HG03095 (cell line): ENCODE results near the gene GCM1.

ENCODE experiments used
- ATAC-seq: cut with Tn5 transposase; IDR thresholded peaks from one replicate; pipeline ENCODE4 v1.9.1; 2021; ENCODE audit warnings: moderate library complexity; ENCODE audit not compliant: unreplicated experiment

The GCM1 gene

DNA sequence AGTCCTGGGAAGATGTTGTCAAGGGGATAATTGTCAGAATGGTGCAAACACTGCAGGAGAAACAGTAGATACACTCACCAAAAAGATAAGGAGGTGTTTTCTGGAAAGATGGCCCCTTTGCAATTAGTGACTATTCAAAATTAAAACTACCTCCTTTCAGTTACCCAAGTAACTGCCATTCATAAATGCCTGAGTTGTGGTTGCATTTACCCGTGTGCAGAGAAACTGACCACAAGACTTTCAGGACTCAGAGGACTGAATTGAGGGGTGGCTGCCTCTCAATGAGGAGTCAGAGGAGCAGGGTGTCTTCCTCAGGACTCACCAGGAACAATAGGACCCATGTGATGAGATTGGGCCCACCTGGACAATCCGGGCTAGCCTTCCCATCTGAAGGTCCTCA, 39.0 kb downstream of the GCM1 start:
- peak; percentile 68 for ATAC-seq

DNA sequence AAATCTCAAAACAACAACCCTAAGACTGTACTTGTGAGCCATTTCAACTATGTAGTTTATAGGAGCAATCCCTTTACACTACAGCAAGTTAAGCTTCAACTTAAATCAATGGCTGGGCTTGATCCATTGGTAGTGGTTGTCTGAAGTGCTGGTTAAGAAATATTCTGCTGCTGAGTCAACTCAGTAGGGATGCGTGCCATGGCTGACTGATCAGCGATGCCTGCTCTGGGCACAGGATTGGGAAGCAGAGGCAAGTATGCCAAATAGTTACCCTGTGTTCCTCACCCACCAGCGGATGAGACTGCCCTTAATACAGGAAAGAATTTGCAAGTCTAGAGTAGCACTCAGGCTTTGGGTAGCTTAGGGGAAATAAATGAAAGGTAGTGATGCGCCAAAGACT, 41.5 kb downstream of the GCM1 start:
- ATAC-seq, result no peak

DNA sequence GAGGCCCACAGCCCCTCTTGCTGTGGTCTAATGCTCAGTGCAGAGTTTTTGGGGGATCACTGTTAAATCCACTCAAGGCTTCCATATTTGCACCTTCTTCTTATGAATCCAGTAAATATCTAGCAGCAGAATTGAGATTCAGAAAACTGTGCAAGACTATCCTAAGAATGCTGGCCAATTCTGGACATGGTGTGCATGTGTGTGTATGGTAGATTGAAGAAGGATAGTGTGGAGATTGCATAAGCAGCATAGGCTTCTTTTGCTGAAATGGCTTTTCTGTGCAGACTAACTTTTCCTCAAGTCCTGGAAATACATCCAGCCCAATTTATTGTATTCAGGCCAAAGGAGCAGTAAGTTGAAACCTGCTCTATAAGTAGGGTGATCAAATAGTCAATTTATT, 43.7 kb downstream of the GCM1 start:
- ATAC-seq, result no peak

DNA sequence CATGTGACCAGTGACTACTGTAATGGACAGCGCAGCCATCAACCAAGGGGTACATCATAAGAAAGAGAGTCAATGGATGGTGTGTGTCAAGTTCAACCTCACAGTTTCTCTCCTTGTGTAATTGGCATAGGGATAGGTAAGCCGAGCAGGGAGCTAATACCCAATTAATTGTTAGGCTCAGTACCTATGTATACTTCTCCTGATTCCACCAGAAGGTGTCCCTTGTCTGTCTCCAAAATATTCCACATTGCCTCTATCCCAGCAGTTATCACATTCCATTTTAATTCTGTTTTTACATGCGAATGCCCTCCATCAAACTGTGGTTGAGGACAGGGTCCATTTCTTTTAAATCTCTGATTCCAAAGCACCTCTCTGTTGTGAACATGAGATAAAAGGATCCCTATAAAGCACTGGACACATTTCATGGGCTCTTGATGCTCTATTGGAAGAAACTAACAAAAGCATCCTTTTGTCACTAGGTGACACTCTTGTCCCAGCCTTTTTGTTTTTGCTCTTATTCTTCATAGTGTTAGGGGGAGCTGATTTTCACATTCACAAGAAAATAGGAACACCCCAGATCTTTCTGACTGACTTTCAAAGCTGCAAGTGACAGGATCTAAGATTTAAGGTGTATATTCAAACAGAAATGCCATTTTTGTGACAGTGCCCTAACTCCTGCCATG, 44.5 kb downstream of the GCM1 start:
- no peak for ATAC-seq

DNA sequence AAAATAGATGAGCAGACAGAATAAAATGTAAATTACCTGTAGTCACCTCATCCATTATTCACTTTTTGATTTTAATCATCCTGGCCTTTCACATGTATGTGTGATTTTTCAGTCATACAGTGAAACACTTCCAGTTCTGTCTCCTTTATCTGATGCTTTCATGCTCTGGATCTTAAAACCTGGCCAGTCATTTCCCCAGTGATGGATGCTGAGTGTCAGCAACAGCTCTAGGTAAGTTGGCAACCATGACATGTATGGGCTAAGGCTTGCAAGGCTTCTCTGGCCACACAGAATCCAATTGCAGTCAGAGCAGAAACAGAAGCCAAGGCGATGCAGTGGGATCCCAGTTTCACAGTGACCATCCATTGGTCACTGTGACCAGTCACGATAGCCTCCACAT, 47.6 kb downstream of the GCM1 start:
- no peak for ATAC-seq

DNA sequence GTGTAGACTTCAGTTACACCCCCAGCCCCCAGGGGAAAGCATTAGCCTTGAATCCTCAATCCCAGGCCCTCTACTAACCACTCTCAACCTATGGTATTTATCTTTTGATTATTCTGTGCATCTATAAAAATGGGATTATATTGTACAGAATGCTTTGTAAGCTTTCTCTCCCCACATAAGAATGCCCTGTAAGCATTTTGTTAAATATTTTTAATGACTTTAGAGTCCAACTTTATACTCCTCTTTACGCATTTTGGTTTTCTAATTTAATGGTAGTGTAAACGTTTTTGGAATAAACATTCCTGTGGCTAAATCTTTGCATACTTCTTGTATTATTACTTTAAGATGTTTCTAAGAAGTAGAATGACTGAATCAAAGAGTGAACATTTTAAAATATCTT, 48.1 kb downstream of the GCM1 start:
- ATAC-seq, result no peak

DNA sequence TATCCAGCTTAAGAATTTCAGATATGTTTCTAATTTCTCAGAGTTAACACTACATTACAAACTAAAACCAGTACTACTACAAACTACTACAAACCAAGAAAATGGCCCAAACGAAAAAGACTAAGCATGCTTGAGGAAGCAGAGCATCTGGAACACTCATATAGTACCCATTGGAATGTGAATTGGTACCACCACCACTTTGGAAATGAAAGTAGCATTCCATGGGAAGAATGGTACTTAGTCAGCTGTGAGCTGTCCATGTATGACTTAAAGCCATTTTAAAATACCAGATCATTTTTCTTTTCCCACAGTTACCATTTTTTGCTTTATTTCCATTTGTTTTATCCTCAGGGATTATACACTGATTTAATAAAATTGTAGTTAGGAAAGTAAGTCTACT, 52.9 kb downstream of the GCM1 start:
- no peak for ATAC-seq

DNA sequence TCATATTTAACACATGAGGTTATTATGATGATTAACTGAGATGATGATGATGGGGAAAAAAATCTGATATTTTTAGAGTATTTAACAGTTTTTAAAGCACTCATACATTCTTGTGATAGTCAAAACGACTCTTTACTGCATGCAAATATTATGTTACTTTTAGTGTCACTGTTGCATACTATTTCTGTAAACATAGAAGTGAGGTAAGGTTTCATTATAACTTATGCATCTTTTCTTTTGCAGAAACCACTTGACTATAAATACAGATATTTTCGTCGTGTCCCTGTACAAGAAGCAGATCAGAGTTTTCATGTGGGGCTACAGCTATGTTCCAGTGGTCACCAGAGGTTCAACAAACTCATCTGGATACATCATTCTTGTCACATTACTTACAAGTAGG, 53.4 kb downstream of the GCM1 start:
- no peak for ATAC-seq

DNA sequence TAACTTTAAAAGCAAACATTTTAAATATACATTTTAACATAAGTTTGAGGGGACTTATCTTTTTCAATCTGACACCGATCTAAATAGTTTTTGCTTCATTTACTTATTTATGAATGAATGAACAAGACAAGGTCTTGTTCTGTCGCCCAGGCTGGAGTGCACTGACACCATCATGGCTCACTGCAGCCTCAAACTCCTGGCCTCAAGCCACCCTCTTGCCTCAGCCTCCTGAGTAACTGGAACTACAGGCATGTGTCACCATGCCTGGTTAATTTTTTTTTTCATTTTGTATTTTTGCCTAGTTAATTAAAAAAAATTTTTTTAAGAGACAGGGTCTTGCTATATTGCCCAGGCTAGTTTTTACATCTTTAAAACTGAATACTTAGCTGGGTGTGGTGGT, 58.1 kb downstream of the GCM1 start:
- no peak for ATAC-seq

DNA sequence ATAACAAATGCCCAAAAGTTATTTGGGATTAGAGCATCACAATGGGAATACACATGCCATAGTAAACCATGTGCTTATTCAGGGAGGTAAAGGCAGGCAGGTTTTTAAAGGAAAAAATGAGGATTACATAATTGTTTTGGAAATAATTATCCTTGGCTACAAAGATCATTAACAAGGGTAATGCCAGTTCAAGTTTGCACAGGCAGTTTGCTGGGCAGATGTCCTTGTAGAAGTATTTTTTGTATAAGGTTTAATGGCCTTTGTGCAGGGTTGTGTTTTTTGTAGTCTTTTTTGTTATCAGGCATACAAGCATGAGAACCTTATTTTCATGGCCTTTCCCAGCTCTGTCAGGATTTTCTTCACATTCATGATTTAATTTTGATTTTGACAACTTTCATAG, 58.7 kb downstream of the GCM1 start:
- no peak for ATAC-seq

DNA sequence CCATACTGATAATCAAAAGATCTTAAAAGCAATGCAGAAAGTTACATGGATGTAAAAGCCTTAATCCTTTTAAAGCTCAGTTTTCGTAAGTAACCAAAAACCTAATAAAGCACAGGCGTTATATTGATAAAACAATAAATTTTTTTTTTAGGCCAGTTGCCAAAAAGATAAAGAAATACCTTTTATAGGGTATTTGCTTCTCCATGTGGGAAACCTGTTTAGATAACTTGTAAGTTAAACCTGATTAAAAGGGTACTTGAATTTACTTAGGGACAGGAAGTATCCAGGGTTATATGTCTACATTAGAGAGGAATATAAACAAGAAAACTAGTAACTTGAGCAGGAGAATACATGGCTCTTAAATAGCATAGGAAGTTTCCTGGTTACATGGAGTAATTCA, 62.3 kb downstream of the GCM1 start:
- ATAC-seq, result no peak

DNA sequence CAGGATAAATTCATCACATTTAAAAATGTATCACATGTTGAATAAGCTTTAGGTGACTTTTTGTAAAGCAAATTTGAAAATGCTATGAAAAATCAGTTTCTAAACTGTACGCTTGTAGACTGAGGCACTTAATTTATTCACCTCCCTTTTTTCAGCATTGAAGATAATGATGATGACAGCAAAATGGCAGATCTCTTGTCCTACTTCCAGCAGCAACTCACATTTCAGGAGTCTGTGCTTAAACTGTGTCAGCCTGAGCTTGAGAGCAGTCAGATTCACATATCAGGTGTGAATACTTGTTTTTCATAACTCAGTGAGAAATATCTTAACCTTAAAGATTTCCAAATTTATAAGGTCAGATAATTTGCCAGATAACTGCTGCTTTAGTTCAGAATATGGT, 67.8 kb downstream of the GCM1 start:
- ATAC-seq, result no peak
